ENCODE results near the gene SHTN1. TPM values are rescaled to one million over a fixed set of nuclear protein-coding genes. Genes with fewer than 3 reads are reported as not detected.

Gene SHTN1
- total and polyA plus RNA-seq, 2 of the 4 experiments (the other 2 are of a cell fraction): 0.54 to 2.3 TPM

GRCh38 chr10:116992183-116992582 lies 12.8 kb downstream of the SHTN1 start:
- no peak overlapping the region for H2BK15ac ChIP-seq (ENCODE audit: low read depth, low read length)
- no peak overlapping the region for H3K56ac ChIP-seq (ENCODE audit: extremely low read depth, insufficient read depth, low read length)
- no peak overlapping the region for H3K4me3 ChIP-seq (ENCODE audit: insufficient read depth, low read depth, low read length)
- BruUV-seq (replicated peaks): no TSS peak
- ChIA-PET CTCF (no interaction called here), POLR2A (ENCODE audit: unreplicated experiment) (no interaction called here)
- intact Hi-C loops (cut with micrococcal nuclease): no loop called here
- no peak overlapping the region for H3K23ac ChIP-seq (ENCODE audit: low read depth, low read length)
- H4K5ac ChIP-seq (ENCODE audit: low read depth, low read length): no peak overlapping the region
- H3K4me1 ChIP-seq (ENCODE audit: control insufficient read depth, insufficient read depth, low read length): no peaks in the 10 kb centered on the region
- TF ChIP-seq CTCF (conservative IDR thresholded peaks at IDR 0.05; ENCODE audit: low read depth, low read length) (no peak), CEBPB (IDR thresholded peaks at IDR 0.05; ENCODE audit: low read depth, low read length) (no peak), RFX5 (IDR thresholded peaks at IDR 0.05; ENCODE audit: low read depth, low read length) (no peak), MXI1 (IDR thresholded peaks at IDR 0.05; ENCODE audit: borderline replicate concordance, low read depth, low read length) (no peak), MAZ (IDR thresholded peaks at IDR 0.05; ENCODE audit: borderline replicate concordance, low read depth, low read length) (no peak), FOS (IDR thresholded peaks at IDR 0.05; ENCODE audit: low read depth, low read length) (no peak), RCOR1 (IDR thresholded peaks at IDR 0.05; ENCODE audit: insufficient replicate concordance, low read length) (no peak)
- H3K9me1 ChIP-seq (ENCODE audit: insufficient read depth, low read length): no peaks in the 10 kb centered on the region
- H2BK20ac ChIP-seq (ENCODE audit: low read depth, low read length): no peak overlapping the region
- 0 out of 4 replicates have a peak, but pooled peaks cover 0 to 4% of the 10 kb centered on the region in 2 experiments for H3K79me1 ChIP-seq (ENCODE audit: low read depth in 1 of 2, low read length in 2 of 2)
- no peak overlapping the region for H3K18ac ChIP-seq (ENCODE audit: low read depth, low read length)
- no peaks in the 10 kb centered on the region for H4K20me1 ChIP-seq (ENCODE audit: insufficient read depth, low read length)
- no peaks in the 10 kb centered on the region for H3K27me3 ChIP-seq (ENCODE audit: control insufficient read depth, insufficient read depth, low read length)
- H3K4me2 ChIP-seq (ENCODE audit: low read depth, low read length): no peak overlapping the region
- no peaks in the 10 kb centered on the region for H3K9me3 ChIP-seq (ENCODE audit: control insufficient read depth, insufficient read depth, low read length)
- in situ Hi-C loops (cut with MboI; ENCODE audit: low sequenced_read_pairs): no loop called here
- H2BK120ac ChIP-seq (ENCODE audit: low read depth, low read length): no peak overlapping the region
- WGBS, 2 experiments (ENCODE audit: extremely low coverage in 2 of 2, insufficient read length in 1 of 2): 0% methylated on average over 1 of the region's 1 CpG; no CpG with 5 or more reads in 1 of the 2 experiments
- H3K27ac ChIP-seq (ENCODE audit: insufficient read depth, low read length): no peak overlapping the region
- H3K4ac ChIP-seq (ENCODE audit: low read depth, low read length): no peak overlapping the region
- no peak overlapping the region for H3K14ac ChIP-seq (replicated peaks; ENCODE audit: low read depth, low read length)
- no peak overlapping the region for H3K9ac ChIP-seq (ENCODE audit: low read depth, low read length)
- no peak overlapping the region for H2AK9ac ChIP-seq (replicated peaks; ENCODE audit: low read depth, low read length, poor library complexity)
- ATAC-seq (ENCODE audit: low read depth) (no peak), DNase-seq (no peak)
- no peaks in the 10 kb centered on the region for H3K36me3 ChIP-seq (ENCODE audit: control insufficient read depth, insufficient read depth, low read length)
- H2AK5ac ChIP-seq (ENCODE audit: low read depth, low read length): no peak overlapping the region
- H2AFZ ChIP-seq (replicated peaks; ENCODE audit: low read length, poor library complexity): no peak overlapping the region
- no peak overlapping the region for H4K91ac ChIP-seq (ENCODE audit: insufficient read depth, low read depth, low read length)
- dilution Hi-C loops (cut with HindIII; ENCODE audit: low sequenced_read_pairs, unreplicated experiment): no loop called here
- no peak overlapping the region for H2BK5ac ChIP-seq (ENCODE audit: low read depth, low read length, poor library complexity, severe bottlenecking)
- H4K8ac ChIP-seq (ENCODE audit: low read depth in 2 of 2, low read length in 2 of 2): no peak overlapping the region
